ENCODE data around the gene SGCD. TPM values are rescaled to one million over a fixed set of nuclear protein-coding genes. Genes with fewer than 3 reads are reported as not detected.

SGCD gene
- total and polyA plus RNA-seq, 2 experiments from 2014 or later: 0.77 to 1.3 TPM

- Histone ChIP-seq H3K36me3 (no peaks in the 10 kb centered on the region), H3K9me3 (ENCODE audit: low read depth) (no peaks in the 10 kb centered on the region), H3K4me3 (no peak overlapping the region), H3K27ac (no peak overlapping the region), H3K27me3 (no peaks in the 10 kb centered on the region), H3K4me1 (ENCODE audit: low read depth) (no peaks in the 10 kb centered on the region)
- TF ChIP-seq CTCF (IDR thresholded peaks at IDR 0.05; ENCODE audit: low read depth, low read length): no peak
- no peak for DNase-seq (ENCODE audit: low read depth in 1 of 2, low spot score in 1 of 2)
Measured at GRCh38 chr5:156400231-156400986, 73.4 kb downstream of the SGCD start.

- DNase-seq (ENCODE audit: low read depth in 1 of 2, low spot score in 1 of 2): no peak
- TF ChIP-seq CTCF (IDR thresholded peaks at IDR 0.05; ENCODE audit: low read depth, low read length): no peak
- H3K36me3 ChIP-seq: no peaks in the 10 kb centered on the region
- no peak overlapping the region for H3K27ac ChIP-seq
- H3K4me3 ChIP-seq: no peak overlapping the region
- no peaks in the 10 kb centered on the region for H3K4me1 ChIP-seq (ENCODE audit: low read depth)
- no peaks in the 10 kb centered on the region for H3K9me3 ChIP-seq (ENCODE audit: low read depth)
- H3K27me3 ChIP-seq: no peaks in the 10 kb centered on the region
Measured at GRCh38 chr5:156401804-156402203, 74.8 kb downstream of the SGCD start.

- Histone ChIP-seq H3K27me3 (no peaks in the 10 kb centered on the region), H3K9me3 (ENCODE audit: low read depth) (no peaks in the 10 kb centered on the region), H3K4me1 (ENCODE audit: low read depth) (no peaks in the 10 kb centered on the region), H3K27ac (no peak overlapping the region), H3K36me3 (no peaks in the 10 kb centered on the region), H3K4me3 (no peak overlapping the region)
- no peak for DNase-seq (ENCODE audit: low read depth in 1 of 2, low spot score in 1 of 2)
- TF ChIP-seq CTCF (IDR thresholded peaks at IDR 0.05; ENCODE audit: low read depth, low read length): no peak
Measured at GRCh38 chr5:156402387-156402921, 75.5 kb downstream of the SGCD start.

- no peak overlapping the region for H3K4me3 ChIP-seq
- no peaks in the 10 kb centered on the region for H3K36me3 ChIP-seq
- no peak for DNase-seq (ENCODE audit: low read depth in 1 of 2, low spot score in 1 of 2)
- H3K27me3 ChIP-seq: no peaks in the 10 kb centered on the region
- TF ChIP-seq CTCF (IDR thresholded peaks at IDR 0.05; ENCODE audit: low read depth, low read length): no peak
- no peaks in the 10 kb centered on the region for H3K9me3 ChIP-seq (ENCODE audit: low read depth)
- H3K4me1 ChIP-seq (ENCODE audit: low read depth): no peaks in the 10 kb centered on the region
- H3K27ac ChIP-seq: no peak overlapping the region
Measured at GRCh38 chr5:156405988-156406387, 79.0 kb downstream of the SGCD start.

- H3K4me3 ChIP-seq: no peak overlapping the region
Measured at GRCh38 chr5:156407251-156407650, 80.3 kb downstream of the SGCD start.

More at GRCh38 chr5:156407251-156407650, 80.3 kb downstream of the SGCD start:
- H3K4me1 ChIP-seq (ENCODE audit: low read depth): no peaks in the 10 kb centered on the region
- no peaks in the 10 kb centered on the region for H3K36me3 ChIP-seq
- no peak overlapping the region for H3K27ac ChIP-seq
- no peak for DNase-seq (ENCODE audit: low read depth in 1 of 2, low spot score in 1 of 2)
- TF ChIP-seq CTCF (IDR thresholded peaks at IDR 0.05; ENCODE audit: low read depth, low read length): no peak
- no peaks in the 10 kb centered on the region for H3K9me3 ChIP-seq (ENCODE audit: low read depth)
- H3K27me3 ChIP-seq: no peaks in the 10 kb centered on the region
